Stimulated activated CD4-positive, alpha-beta T cell treated with anti-CD3 and anti-CD28 coated beads, Interleukin-4, amount 100 ng/mL, for 24 hours (primary cell): ENCODE results near the gene KDM1B.
"Not testable (repeated sequence)": the region's sequence is repeated elsewhere in the genome, so short reads cannot be mapped to it uniquely, and the experiment has no call there.

Experiments
- DNase-seq: peaks from one replicate; pipeline ENCODE4 v3.0.0-alpha.2; 2020

Gene KDM1B

DNA sequence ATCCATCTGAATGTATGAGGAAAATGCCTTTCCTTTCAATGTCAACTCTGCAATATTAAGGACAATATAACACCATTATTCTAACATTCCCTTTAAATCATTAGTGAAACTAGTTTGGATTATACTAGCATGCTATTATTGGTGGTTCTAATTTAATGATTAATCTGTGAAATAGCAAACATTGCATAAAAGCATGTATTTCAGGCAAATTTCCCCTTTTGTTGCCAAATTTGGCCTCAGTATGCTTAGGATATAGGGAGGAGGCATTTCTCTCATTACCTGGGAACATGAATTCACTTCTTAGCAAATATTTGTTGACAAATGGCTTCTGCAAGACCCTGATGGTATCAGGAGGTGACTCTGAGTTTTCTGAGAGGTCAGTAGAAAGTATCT, 1.9 kb upstream of the KDM1B start:
- no peak for DNase-seq

DNA sequence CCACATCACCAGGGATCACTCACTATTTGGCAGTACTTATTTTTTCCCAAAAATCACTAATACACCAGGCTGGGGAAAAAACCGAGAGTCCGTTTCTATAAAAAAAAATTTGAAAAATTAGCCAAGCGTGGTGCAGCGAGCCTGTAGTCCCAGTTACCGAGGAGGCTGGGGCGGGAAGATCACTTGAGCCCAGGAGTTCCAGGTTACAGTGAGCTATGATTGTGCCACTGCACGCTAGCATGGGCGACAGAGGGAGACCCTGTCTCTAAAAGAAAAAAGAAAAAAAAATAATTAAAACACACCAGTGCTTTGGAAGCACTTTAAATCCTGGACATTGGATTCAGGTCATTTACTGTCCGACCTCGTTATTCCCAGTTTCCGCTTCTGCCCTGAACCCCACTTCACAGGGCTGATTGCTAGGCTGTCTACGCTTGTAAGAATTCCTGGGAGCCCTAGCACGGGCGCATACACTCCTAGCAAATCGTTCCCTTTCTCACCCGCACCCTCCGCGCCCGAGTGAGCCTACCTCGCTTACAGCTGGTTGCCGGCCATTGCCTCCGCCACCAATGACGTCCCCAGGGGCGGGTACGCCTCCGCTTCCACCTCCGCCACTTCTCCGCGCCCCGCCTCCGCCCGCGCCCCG, 594 bp upstream of the KDM1B start, which contains the start of gene TPMT:
TSS of gene TPMT (minus strand) at position 571 of the 643 bp plus-strand sequence. CDS start 5,950 bp downstream, outside the sequence.
- no peak for DNase-seq

DNA sequence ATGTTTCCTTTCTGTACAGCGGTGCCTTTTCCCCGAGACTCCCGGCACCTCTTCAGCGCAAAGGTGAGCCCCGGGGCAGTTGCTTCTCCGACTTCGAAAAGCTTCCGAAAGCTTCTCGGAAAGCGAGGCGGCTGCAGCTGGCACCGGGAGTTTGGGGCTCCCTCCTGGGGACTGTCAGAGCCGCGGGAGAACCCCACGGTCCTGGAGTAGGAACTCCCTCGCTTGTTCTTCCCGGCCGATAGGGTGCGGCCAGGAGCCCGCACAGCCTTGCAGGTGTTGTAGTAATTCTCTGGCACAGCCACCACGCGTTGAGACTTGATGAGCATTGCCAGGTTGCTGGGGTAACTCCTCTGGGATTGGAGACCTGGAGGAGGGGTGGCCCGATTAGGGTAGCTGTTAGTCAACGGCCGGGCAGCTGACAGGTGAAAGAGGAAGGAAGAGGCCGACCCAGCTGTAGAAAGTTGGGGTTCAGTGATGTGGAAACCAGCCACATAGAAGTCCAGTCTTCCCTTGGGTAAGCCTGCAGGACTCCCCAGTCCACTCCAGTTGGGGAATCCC, 721 bp downstream of the KDM1B start:
- DNase-seq, result peak; percentile 44

DNA sequence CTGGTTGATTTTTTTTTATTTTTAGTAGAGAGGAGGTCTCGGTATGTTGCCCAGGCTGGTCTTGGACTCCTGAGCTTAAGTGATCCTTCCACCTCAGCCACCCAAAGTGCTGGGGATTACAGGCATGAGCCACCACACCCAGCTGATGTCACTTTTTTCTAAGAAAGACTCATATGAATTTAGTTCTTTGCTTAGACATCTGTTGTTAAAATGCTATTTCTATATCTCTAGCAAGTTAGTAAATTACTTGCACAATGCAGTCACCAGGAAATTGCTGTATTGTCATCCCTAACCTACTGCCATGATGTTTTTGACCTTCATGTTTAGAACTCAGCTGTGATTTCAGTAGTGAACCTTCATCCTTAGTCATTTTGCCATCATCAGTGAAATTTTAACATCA, 5.7 kb downstream of the KDM1B start:
- DNase-seq, result no peak

DNA sequence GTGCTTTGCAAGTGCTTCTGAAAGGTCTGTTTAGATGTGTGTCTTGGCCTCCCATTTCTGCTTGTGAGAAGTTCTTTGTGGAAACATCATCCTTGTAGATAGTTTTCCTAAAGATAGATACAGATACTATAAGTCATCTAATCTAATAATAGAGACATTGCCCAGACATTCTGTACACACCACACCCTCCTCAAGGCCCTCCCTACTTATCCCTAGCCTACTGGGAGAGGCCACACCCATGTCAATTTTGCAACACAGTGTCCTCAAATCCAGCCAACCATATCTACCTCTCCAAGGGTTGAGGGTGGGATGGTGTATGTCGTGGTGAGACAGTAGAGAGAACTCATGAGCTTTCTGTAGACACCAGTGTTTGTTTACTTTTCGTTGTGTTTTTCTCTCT, 6.2 kb downstream of the KDM1B start:
- no peak for DNase-seq

DNA sequence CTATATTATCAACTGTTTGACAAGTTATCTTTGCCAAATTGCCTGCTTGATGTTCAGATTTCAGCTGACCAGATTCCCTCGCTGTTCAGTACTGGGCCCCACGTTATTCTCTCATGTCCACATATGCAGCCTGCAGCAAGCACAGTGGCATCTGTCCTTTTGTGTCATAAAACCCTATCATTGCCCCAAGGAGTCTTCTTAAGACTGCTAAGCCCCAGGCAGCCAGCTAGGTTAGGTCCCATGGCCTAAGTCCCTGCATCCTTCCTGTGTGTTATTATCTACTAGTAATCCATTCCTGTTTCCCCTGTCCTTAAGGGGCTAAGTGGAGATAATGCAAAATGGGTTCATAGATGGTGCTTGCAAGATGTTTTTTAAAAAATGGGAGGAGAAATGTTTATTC, 7.2 kb downstream of the KDM1B start:
- DNase-seq, result no peak

DNA sequence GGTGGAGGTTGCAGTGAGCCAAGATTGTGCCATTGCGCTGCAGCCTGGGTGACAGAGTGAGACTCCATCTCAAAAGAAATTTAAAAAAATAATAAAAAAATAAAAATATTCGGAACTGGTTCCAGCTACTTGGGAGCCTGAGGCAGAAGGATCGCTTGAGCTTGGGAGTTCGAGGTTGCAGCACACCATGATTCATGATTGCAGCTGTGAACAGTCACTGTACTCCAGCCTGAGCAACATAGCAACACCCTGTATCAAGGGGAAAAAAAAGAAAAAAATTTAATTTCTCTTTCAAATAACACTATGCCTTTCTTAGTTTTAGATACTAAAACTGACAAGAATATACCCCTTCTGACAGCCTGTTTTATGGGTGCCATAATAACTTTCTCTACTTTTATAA, 10.5 kb downstream of the KDM1B start:
- DNase-seq, result no peak

DNA sequence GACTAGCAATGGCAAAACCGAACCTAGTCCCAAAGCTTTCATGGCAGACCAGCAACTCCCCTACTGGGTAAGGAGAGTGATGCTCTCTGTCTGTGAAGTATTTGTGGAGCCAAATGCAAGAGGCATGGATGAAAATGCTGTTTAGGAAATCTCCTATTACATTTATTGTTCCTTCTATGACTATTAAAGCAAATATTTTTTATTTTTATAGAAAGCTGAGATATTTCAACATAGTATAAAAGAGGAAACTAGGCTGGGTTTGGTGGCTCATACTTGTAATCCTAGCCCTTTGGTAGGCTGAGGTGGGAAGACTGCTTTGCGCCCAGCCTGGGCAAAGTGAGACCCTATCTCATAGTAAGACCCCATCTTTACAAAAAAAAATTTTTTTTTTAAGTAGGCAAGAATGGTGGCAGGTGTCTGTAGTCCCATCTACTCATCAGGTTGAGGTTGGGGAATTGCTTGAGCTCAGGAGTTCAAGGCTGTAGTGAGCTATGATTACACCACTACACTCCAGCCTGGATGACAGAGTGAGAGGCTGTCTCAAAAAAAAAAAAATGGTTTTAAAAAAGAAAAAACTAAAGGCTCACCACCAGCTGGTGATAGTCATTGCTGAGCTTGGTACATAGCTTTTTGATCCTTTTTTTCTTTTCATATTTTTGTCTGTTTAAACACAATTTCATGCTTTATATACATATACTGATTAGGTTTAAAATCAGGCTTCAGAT, 11.3 kb downstream of the KDM1B start:
- DNase-seq, result no peak

DNA sequence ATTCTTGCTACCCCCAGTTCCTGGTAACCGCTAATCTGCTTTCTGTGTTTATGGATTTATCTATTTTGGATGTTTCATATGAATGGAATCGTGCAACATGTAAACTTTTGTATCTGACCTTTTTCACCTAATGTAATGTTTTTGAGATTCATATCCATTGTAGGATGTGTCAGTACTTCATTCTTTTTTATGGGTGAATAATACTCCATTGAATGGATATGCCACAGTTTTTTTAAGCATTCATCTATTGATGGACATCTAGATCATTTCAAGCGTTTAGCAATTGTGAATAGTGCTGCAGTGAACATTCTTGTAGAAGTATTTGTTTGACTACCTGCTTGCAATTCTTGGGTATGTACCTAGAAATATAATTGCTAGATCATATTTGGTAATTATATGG, 13.0 kb downstream of the KDM1B start:
- no peak for DNase-seq

DNA sequence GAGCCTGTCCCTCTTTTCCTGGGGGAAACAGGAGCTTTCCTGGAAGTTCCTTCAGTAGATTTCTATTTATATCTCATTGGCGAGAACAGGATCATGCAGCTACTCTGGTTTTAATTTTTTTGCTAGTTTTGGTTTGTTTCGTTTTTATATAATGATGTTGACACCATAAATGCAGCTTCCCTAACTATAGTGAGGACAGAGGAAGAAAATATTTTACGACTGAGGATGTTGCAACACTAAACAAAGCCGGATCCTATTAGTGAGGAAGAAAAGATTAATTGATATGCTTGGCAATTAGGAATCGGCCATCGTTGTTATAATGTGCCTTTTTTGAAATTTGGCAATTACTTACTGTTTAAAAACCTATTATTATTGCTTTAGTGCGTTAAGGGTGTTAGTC, 16.6 kb downstream of the KDM1B start:
- no peak for DNase-seq

DNA sequence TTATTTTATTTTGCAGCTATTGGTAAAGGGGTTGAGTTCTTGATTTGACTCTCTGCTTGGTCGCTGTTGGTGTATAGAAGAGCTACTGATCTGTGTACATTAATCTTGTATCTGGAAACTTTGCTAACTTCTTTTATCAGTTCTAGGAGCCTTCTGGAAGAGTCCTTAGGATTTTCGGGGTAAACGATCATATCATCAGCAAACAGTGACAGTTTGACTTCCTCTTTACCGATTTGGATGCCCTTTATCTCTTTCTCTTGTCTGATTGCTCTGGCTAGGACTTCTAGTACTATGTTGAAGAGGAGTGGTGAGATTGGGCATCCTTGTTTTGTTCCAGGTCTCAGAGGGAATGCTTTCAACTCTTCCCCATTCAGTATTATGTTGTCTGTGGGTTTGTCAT, 21.0 kb downstream of the KDM1B start:
- DNase-seq, result not testable (repeated sequence)

DNA sequence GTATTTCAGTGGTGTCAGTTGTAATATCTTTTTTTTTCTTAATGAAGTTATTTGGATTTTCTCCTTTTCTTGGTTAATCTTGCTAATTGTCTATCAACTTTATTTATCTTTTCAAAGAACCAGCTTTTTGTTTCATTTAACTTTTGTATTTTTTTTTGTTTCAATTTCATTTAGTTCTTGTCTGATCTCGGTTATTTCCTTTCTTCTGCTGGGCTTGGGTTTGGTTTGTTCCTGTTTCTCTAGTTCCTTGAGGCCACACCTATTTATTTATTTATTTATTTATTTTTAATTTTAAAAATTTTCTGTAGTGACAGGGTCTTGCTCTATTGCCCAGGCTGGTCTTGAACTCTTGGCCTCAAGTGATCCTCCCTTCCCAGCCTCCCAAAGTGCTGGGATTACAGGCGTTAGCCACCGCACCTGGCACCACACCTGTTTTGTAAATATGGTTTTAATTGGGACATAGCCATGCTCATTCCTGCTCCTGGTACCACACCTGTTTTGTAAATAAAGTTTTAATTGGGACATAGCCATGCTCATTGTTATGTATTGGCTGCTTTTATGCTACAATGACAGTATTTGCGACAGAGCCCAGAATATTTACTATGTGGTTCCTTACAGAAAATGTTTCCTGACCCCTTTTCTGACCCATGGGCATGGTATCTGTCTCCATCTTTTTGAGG, 22.2 kb downstream of the KDM1B start:
- no peak for DNase-seq

DNA sequence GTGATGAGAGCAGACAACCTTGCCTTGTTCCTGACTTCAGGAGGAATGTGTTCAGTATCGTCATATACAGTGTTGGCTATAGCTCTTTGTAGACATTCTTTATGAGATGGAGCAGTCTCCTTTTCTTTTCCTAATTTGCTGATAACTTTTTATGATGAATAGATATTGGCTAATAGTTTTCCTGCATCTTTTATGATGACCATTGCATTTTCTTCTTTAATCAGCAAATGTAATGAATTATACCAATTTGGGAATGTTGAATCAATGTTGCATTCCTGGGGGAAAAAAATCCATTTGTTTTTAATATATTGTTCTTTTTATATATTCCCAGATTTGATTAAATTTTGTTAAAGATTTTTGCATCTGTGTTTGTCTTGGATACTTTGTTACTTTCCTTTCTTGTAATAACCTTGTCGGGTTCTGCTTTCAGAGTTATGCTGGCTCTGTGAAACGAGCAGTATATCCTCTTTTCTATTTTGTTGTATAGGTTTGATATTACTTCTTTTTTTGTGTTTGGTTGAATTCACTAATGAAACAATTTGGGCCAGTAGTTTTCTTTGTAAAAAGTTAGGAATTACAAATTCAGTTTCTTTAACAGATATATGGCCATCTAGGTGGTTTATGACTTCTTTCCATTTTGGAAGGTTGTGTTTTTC, 23.9 kb downstream of the KDM1B start:
- DNase-seq, result no peak

DNA sequence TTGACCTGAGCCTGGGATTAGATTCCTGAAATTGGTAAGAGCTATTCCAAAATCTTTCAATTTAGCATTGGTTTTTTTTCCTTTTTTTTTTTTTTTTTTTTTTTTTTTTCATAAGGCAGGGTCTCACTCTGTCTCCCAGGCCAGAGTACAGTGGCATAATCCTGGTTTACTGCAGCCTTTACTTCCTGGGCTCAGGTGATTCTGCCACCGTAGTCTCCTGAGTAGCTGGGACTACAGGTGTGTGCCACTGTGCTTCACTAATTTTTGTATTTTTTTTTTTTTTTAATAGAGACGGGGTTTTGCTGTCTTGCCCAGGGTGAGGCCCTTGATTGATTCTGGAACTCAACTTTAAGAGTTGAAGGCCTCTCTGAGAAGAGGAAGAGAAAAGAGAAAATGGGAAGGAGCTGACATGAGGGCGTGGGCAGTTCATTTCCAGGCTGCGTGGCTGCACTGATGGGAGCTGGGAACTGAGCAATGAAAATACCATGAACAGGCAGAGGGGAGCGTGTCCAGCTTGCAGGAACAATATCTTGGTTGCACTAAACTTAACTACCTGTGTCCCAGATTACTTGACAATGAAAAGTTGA, 24.6 kb downstream of the KDM1B start:
- DNase-seq, result no peak

DNA sequence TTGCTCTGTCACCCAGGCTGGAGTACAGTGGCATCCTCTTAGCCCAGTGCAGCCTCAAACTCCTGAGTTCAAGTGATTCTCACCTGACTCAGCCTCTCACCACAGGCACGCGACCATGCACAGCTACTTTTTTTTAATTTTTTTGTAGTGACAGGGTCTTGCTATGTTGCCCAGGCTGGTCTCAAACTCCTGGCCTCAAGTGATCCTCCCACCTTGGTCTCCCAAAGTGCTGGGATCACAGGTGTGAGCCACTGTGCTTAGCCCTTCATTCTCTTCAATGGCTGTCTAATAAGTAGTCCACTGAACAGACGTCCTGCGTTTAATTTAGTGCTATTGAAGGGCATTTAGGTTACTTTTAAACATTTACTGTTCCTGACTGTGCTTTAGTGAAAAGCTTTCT, 27.3 kb downstream of the KDM1B start:
- DNase-seq, result no peak

DNA sequence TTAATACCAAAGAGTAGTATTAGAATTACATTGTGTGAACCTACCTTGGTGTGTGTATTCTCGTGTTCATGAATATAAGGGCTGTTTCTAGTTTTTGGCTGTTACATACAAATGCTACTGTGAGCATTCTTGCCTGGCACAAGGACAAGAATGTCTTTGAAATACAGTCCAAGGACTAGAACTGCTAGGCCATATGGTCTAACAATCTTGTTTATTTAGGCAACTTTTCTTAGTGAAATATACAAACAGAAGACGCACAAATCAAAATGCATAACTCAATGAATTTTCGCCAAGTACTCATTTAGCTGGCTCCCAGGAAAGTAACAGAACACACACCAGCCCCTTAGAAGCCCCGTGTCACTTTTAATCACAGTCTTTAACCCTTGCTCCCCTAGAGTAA, 28.5 kb downstream of the KDM1B start:
- DNase-seq, result no peak

DNA sequence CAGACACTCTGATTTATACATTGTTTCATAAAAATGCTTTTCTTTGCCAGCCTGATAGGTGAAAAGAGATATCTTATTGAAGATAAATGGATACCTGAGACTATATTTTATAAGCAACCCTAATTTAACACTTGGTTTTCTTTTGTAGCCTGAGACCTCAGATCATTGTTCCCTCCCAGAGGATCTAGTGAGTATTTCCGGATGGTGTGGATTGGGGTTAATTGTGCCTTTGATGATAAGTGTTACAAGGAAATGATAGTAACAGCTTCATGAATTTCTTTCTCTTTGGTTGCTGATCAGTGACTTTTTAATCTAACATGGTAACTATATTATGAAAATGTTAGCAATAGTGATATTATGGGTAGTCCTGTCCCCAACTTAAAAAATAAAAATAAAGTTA, 30.4 kb downstream of the KDM1B start:
- DNase-seq, result no peak

DNA sequence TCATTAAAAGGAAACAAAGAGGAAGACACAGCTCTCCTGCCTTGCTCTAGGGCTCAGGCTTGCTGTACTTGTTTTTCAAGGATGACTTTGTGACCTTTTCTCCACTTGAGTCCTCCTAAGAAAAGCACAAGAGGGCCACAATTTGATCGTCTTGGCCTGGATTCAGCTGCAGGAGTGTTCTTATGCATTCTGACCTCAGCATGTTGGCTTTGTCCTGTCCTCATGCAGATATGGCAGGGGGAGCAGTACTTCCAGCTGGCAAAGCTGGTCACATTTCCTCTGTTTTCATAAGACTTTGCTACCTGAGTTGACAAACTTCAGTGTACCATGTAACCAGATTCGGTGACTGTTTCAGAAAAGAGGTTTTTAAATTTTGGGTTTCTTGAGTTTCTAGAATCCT, 30.8 kb downstream of the KDM1B start:
- no peak for DNase-seq

DNA sequence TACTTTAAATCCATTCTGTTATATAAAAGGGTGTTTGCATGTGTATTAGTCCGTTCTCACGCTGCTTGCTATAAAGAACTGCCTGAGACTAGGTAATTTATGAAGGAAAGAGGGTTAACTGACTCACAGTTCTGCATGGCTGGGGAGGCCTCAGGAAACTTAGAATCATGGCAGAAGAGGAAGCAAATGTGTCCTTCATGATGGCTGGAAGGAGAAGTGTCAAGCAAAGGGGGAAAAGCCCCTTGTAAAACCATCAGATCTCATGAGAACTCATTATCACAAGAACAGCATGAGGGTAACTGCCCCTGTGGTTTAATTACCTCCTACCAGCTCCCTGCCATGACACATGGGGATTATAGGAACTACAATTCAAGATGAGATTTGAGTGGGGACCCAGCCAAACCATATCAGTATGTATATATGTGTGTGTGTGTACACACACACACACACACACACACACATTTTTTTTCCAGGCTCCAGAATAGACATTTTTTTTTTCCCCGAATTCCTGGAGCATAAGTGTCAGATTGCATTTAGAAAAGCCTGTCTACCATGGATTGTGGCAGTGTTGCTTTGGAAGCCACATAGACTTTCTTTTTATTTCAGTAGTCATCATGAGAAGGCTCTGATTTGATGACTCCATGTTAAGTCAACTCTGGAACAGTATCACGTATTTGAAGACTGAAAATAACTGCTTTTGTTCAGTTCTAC, 31.5 kb downstream of the KDM1B start:
- DNase-seq, result no peak

DNA sequence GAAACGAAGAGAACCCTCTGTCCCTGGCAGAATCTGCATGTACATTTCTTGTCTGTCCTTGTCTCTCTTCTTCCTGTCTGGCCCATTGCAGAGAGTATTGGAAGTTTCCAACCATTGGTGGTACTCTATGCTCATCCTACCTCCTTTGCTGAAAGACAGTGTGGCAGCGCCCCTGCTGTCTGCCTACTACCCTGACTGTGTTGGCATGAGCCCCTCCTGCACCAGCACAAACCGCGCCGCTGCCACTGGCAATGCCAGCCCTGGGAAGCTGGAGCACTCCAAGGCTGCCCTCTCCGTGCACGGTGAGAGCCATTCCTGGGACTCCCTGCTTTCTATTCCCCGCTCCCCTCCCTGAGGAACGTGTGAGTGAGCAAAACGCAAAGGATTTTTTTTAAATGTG, 32.5 kb downstream of the KDM1B start:
- no peak for DNase-seq

DNA sequence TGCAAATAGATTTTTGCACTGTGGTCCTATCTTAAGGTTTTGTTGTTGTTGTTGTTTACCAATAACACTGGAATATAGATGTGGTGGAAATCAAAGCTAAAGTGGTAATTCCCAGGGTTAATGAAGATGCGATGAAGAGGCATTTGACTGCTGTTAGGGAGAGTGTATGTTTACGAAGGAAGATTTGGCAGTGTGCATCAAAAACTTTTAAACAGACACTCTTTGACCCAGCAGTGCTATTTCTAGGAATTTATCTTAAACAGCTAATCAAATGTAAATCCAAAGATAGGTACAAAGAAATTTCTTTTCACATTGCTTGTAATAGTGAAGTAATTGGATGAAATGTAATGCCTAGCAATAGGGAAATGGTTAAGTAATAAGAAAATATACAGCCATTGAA, 34.0 kb downstream of the KDM1B start:
- no peak for DNase-seq

DNA sequence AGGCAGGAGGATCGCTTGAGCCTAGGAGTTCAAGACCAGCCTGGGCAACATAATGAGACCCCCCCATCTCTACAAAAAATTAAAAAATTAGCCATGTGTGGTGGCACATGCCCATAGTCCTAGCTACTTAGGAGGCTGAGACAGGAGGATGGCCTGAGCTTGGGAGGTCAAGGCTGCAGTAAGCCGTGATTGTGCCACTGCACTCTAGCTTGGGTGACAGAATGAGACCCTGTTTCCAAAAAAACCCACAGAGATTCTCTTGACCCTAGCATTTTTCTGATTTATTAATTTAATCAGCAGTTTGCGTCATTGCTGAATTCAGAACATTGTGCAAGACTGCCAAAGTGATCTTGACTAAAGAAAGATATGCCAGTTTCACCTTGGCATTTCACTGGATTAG, 36.8 kb downstream of the KDM1B start:
- DNase-seq, result no peak
